ENCODE data around the gene CAMK2A. TPM values are rescaled to one million over a fixed set of nuclear protein-coding genes. Genes with fewer than 3 reads are reported as not detected.

The CAMK2A gene
- total and polyA plus RNA-seq, 2 experiments from 2014 or later, result 0.18 TPM; not detected in 1

- TF ChIP-seq ZNF462 (CRISPR knock-in tag; IDR thresholded peaks at IDR 0.05), result no peak
- TF ChIP-seq REST (IDR thresholded peaks at IDR 0.05; ENCODE audit: unreplicated experiment), result no peak
- TF ChIP-seq STAT1 (IDR thresholded peaks at IDR 0.05; ENCODE audit: unreplicated experiment), result no peak
- no peak for TF ChIP-seq CTCF (conservative IDR thresholded peaks at IDR 0.05; ENCODE audit: low read depth in 2 of 2)
- TF ChIP-seq ZNF114 (CRISPR knock-in tag; IDR thresholded peaks at IDR 0.05), result no peak
- no peak for TF ChIP-seq EZH2 (IDR thresholded peaks at IDR 0.05; ENCODE audit: low read depth, unreplicated experiment)
- TF ChIP-seq CREB1 (CRISPR knock-in tag; IDR thresholded peaks at IDR 0.05; ENCODE audit: low read depth), result no peak
- TF ChIP-seq, protein P1, sequence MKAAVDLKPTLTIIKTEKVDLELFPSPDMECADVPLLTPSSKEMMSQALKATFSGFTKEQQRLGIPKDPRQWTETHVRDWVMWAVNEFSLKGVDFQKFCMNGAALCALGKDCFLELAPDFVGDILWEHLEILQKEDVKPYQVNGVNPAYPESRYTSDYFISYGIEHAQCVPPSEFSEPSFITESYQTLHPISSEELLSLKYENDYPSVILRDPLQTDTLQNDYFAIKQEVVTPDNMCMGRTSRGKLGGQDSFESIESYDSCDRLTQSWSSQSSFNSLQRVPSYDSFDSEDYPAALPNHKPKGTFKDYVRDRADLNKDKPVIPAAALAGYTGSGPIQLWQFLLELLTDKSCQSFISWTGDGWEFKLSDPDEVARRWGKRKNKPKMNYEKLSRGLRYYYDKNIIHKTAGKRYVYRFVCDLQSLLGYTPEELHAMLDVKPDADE (IDR thresholded peaks at IDR 0.05), result no peak
- TF ChIP-seq NANOG (IDR thresholded peaks at IDR 0.05; ENCODE audit: borderline replicate concordance), result no peak
- no peak for TF ChIP-seq JUNB (IDR thresholded peaks at IDR 0.05; ENCODE audit: unreplicated experiment)
- TF ChIP-seq EZH2phosphoT487 (IDR thresholded peaks at IDR 0.05; ENCODE audit: unreplicated experiment), result no peak
- no peak for TF ChIP-seq ZNF331 (CRISPR knock-in tag; IDR thresholded peaks at IDR 0.05; ENCODE audit: low read depth)
- no peak for TF ChIP-seq POLR2AphosphoS5 (IDR thresholded peaks at IDR 0.05; ENCODE audit: low read depth)
- ATAC-seq (no peak), DNase-seq (ENCODE audit: low spot score) (no peak)
- Histone ChIP-seq H3K79me2 (replicated peaks; ENCODE audit: insufficient read depth) (no peaks in the 10 kb centered on the region), H3K27ac (ENCODE audit: low read depth) (no peak overlapping the region), H3K4me3 (no peak overlapping the region), H3F3A (replicated peaks; ENCODE audit: low read depth) (no peaks in the 10 kb centered on the region), H3K36me3 (ENCODE audit: insufficient read depth) (no peaks in the 10 kb centered on the region), H3K9me2 (ENCODE audit: insufficient read depth) (no peaks in the 10 kb centered on the region), H3K4me1 (ENCODE audit: insufficient read depth) (no peaks in the 10 kb centered on the region), H3K27me3 (ENCODE audit: insufficient read depth) (no peaks in the 10 kb centered on the region), H2AFZ (no peak overlapping the region), H4K20me1 (replicated peaks; ENCODE audit: insufficient read depth) (no peaks in the 10 kb centered on the region), H3K4me2 (no peak overlapping the region)
- H3K4me3 Mint-ChIP-seq, result no peak overlapping the region; the same call in 2 of the 3 replicates
- H3K9me3 Mint-ChIP-seq, result no peaks in the 10 kb centered on the region
- H3K36me3 Mint-ChIP-seq (ENCODE audit: low read depth), result no peaks in the 10 kb centered on the region
- H3K4me1 Mint-ChIP-seq, result peaks cover 7% of the 10 kb centered on the region
- peaks cover 1% of the 10 kb centered on the region for H3K27me3 Mint-ChIP-seq (ENCODE audit: insufficient read depth, low read depth, poor library complexity)
- H3K27ac Mint-ChIP-seq, result no peak overlapping the region
Measured at GRCh38 chr5:150283904-150284303, 5.7 kb downstream of the CAMK2A start.
